ENCODE measurements around the gene GRIN2A. TPM values are rescaled to one million over a fixed set of nuclear protein-coding genes. Genes with fewer than 3 reads are reported as not detected.

Gene GRIN2A
- polyA plus RNA-seq, 1 experiment, result not detected

GRCh38 chr16:9911989-9912388 is 270.2 kb downstream of the GRIN2A start:
- CTCF ChIA-PET, result no interaction called here
- no peak for TF ChIP-seq CTCF (IDR thresholded peaks at IDR 0.05; ENCODE audit: insufficient read depth, low read depth, low read length)

DNA sequence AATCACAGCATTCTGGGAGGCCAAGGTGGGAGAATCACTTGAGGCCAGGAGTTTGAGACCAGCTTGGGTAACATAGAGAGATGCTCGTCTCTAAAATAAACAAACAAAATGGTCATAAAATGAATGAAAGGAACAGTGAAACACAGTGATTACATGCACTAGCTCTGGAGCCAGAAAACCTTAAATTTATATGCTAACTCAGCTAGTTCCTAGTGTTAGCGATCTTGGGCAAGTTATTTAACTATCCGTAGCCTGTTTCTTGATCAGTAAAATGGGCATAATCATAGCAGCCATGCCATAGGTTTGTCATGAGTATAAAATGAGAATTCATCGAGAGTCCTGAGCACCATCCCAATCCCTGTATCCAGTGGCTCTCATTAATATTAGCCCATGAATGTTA is 271.0 kb downstream of the GRIN2A start:
- POLR2A ChIA-PET, result no interaction called here
- Histone ChIP-seq H3K4me3 (ENCODE audit: low read depth, low read length) (no peak overlapping the region), H3K36me3 (ENCODE audit: control insufficient read depth, insufficient read depth, low read length) (no peaks in the 10 kb centered on the region), H3K27me3 (ENCODE audit: control insufficient read depth, insufficient read depth, low read length) (no peaks in the 10 kb centered on the region)
- TF ChIP-seq CTCF (IDR thresholded peaks at IDR 0.05; ENCODE audit: insufficient read depth, low read depth, low read length), result no peak
- CTCF ChIA-PET, result interaction anchor here (0.5 to 0.6 kb wide), 2 partner anchors 38 to 154 kb away, joined by 3 read pairs; no protein-coding TSS in a partner anchor
- no peak for DNase-seq (ENCODE audit: low read depth)

More at GRCh38 chr16:9911989-9912388, 270.2 kb downstream of the GRIN2A start:
- H3K36me3 ChIP-seq (ENCODE audit: control insufficient read depth, insufficient read depth, low read length), result no peaks in the 10 kb centered on the region
- POLR2A ChIA-PET, result no interaction called here
- no peak overlapping the region for H3K4me3 ChIP-seq (ENCODE audit: low read depth, low read length)
- no peak for DNase-seq (ENCODE audit: low read depth)
- H3K27me3 ChIP-seq (ENCODE audit: control insufficient read depth, insufficient read depth, low read length), result no peaks in the 10 kb centered on the region

DNA sequence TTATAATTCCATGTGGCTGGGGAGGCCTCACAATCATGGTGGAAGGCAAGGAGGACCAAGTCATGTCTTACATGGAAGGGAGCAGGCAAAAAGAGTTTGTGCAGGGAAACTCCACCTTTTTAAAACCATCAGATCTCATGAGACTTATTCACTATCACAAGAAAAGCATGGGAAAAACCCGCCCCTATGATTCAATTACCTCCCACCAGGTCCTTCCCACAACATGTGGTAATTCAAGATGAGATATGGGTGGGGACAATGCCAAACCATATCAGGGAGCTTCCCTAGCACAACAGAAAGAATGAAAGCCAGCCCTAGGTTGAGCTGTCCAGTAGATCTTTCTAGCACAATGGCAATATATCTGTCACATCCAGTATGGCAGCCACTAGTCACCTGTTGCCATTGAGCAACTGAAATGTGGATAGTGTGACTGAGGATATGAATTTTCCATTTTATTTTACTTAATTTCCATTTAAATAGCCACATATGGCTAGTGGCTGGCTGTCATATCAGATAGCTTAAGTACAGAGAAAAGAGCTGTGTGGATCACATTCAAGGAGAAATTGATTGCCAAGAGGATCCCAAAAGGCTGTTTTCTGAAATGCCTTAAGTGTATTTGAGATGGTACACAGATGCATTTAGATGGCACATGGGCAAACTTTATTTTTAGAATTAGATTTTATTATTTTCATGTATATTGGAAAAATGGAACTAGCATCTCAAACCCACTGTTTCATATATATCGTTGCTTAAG is 273.0 kb downstream of the GRIN2A start:
- no peak for TF ChIP-seq CTCF (IDR thresholded peaks at IDR 0.05; ENCODE audit: insufficient read depth, low read depth, low read length)
- no peak overlapping the region for H3K4me3 ChIP-seq (ENCODE audit: low read depth, low read length)
- ChIA-PET CTCF (interaction anchor here (0.7 kb wide), 1 partner anchor 377 kb away, joined by 3 read pairs; no protein-coding TSS in a partner anchor), POLR2A (no interaction called here)
- no peaks in the 10 kb centered on the region for H3K36me3 ChIP-seq (ENCODE audit: control insufficient read depth, insufficient read depth, low read length)
- DNase-seq (ENCODE audit: low read depth), result no peak
- H3K27me3 ChIP-seq (ENCODE audit: control insufficient read depth, insufficient read depth, low read length), result no peaks in the 10 kb centered on the region

GRCh38 chr16:9908613-9909012 is 273.6 kb downstream of the GRIN2A start:
- Histone ChIP-seq H3K27me3 (ENCODE audit: control insufficient read depth, insufficient read depth, low read length) (no peaks in the 10 kb centered on the region), H3K4me3 (ENCODE audit: low read depth, low read length) (no peak overlapping the region), H3K36me3 (ENCODE audit: control insufficient read depth, insufficient read depth, low read length) (no peaks in the 10 kb centered on the region)
- ChIA-PET POLR2A (no interaction called here), CTCF (no interaction called here)
- no peak for DNase-seq (ENCODE audit: low read depth)
- TF ChIP-seq CTCF (IDR thresholded peaks at IDR 0.05; ENCODE audit: insufficient read depth, low read depth, low read length), result no peak

- no peak for TF ChIP-seq CTCF (IDR thresholded peaks at IDR 0.05; ENCODE audit: insufficient read depth, low read depth, low read length)
- ChIA-PET CTCF (no interaction called here), POLR2A (no interaction called here)
- DNase-seq (ENCODE audit: low read depth), result no peak
- Histone ChIP-seq H3K27me3 (ENCODE audit: control insufficient read depth, insufficient read depth, low read length) (no peaks in the 10 kb centered on the region), H3K4me3 (ENCODE audit: low read depth, low read length) (no peak overlapping the region), H3K36me3 (ENCODE audit: control insufficient read depth, insufficient read depth, low read length) (no peaks in the 10 kb centered on the region)
Measured at GRCh38 chr16:9907752-9908151, 274.5 kb downstream of the GRIN2A start.
